DMS 273 (cell line): Measurements from ENCODE around the gene FERMT1.

Source experiments
- DNase-seq: peaks from one replicate; lab custom pipeline; 2025; ENCODE audit not compliant: unreplicated experiment; lab: John Stamatoyannopoulos, UW

Gene FERMT1, protein sequence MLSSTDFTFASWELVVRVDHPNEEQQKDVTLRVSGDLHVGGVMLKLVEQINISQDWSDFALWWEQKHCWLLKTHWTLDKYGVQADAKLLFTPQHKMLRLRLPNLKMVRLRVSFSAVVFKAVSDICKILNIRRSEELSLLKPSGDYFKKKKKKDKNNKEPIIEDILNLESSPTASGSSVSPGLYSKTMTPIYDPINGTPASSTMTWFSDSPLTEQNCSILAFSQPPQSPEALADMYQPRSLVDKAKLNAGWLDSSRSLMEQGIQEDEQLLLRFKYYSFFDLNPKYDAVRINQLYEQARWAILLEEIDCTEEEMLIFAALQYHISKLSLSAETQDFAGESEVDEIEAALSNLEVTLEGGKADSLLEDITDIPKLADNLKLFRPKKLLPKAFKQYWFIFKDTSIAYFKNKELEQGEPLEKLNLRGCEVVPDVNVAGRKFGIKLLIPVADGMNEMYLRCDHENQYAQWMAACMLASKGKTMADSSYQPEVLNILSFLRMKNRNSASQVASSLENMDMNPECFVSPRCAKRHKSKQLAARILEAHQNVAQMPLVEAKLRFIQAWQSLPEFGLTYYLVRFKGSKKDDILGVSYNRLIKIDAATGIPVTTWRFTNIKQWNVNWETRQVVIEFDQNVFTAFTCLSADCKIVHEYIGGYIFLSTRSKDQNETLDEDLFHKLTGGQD

GRCh38 chr20:6122873-6123648, at the start of gene FERMT1:
FERMT1 (minus strand) TSS chr20:6123030; CDS start chr20:6119554, 3,476 bp downstream.
- DNase-seq: peak; percentile 92

DNA sequence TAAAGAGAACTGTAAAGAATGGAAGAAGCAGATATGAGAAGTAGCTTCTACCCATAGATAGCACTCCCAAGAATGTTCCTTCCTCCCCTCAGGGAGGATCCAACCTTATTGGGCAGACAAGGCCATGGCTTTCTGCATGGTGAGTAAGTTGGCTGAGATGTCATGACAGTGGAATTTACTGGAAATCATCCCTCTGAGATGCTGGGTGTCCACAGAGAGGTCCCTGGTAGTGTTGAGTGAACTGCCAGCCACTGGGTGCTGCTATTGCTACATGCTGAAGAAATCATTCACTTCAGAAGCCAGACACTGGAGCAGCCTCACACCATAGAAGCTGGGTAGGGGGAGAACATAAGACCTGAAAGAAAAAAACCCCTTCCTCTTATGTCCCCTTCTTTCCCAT, 46.4 kb upstream of the FERMT1 start:
- DNase-seq: peak; percentile 17

- no peak for DNase-seq
Observed at GRCh38 chr20:6168204-6168603, 45.4 kb upstream of the FERMT1 start.

- no peak for DNase-seq
Observed at GRCh38 chr20:6165346-6165745, 42.5 kb upstream of the FERMT1 start.

DNA sequence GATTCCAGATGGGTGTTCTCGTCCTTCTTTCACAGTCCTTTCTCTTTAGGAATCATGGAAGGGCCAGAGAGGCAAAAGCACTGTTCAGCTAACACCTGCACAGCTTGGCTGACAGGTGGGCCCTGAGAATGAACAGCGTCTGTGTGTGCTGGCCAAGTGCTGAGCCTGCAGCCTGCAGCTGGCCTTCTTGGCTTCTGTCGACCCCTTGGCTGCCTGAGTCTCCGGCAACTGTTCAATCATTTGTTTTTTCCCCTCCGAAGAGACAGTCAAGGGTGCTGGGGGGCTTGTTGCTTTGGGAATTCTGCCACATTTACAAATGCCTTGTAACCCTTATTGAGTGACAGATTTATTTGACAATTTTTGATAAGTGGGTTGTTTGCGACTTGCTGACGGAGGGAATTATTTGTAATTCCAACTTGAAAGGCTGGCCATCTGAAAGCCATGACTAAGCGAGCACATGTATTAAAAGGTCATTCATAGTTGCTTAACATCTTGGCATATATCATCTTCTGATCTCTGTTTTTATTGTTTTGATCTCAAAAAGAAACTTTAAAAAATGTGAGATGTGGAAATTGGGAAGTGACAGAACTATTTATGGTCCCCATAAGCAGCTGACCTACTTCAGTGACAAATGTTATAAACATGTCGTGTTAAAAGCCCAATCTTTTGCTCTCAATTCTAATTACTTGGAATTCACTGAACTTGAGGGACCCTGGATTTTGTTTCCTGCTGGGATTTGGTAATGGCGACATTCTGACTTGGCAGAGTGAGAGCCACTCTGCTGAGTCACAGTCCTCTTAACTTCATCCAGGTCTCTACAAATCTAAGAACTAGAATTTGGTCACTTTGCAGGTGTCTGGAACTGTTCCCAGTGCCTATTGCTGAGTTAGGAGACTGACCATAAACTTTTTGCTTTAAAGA, 41.9 kb upstream of the FERMT1 start:
- DNase-seq: peak; percentile 70

DNA sequence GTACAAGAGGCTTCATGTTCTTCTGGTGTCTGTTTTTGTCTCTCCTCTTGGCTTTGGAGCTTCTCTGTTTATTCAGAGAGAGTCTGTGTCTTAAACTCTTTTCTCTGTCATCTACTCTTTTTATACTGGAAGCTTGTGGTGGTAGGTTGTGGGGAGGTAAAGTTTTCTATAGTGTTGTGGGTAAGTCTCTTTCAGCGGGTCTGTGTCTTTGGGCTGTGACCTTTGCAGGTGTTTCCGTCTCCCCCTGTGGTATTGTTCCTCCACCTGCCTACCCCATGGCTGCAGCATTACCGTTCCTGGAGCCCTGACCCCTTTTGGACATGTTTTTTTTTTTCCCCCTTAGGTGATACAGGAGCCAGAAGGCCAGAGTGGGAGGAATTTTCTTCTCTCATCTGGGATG, 37.9 kb upstream of the FERMT1 start:
- no peak for DNase-seq

GRCh38 chr20:6157345-6157744, 34.5 kb upstream of the FERMT1 start:
- peak; percentile 37 for DNase-seq

GRCh38 chr20:6152777-6153176, 29.9 kb upstream of the FERMT1 start:
- DNase-seq: no peak

DNA sequence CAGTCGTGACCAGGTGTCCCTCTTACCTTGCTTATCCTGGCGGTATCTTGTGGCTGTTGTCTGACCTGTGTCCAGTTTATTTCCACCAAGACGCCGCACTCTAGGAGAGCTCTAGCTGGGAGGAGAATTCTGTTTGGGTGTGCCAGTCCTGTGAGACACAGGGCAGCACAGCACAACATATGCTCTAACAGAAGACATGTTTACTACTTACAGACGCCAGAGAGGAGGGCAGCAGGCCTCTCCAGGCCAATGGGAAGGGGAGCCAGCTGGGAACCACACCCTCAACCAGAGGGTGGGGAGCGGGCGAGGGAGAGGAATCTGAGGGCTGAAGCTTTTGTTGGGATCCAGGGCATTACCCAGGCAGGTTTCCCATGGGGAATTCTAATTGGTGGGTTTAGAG, 25.2 kb upstream of the FERMT1 start:
- no peak for DNase-seq

DNA sequence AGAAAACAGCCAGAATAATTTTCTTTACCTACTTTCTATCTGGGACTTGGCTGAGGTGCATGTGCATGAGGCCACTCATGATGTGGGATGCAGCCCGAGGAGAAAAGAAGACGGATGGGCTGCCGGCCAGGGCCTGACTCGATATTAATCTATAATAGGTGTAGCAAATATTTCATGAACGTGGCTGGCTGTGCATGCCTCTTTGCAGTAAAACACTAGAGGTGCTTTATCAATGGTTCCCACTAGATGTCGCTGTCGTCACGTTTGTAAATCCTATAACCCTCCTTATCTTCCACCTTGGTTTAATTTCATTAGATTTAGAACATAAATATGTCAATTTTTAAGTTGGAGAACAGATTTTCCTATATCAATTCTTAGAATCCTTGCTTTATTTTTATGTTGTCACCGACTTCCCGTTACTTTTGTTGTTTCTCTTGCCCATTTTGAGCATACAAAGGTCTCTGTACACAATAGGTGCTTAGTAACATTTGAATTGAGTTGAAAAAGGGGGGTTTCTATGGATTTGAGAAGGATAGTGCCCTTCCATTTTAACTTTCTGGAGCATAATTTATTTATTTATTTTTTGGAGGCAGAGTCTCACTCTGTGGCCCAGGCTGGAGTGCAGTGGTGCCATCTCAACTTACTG, 19.6 kb upstream of the FERMT1 start:
- peak; percentile 84 for DNase-seq

DNA sequence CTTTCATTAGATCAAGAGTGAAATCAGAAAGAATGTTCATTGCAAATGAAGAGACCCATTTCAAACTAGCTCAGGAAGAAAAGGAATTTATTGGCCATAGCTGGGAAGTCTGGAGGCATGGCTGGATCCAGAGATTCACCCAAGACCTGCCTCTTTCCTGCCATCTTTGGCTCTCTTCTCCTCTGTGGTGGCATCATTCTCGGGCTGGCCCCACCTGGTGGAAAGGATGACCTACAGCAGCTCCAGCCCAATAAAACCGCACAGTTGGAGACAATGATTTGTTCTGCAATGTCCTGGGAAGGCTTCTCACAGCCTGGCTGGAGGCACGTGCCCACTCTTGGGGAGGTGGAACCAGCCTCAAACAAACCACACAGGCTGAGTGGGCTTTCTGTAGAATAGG, 18.1 kb upstream of the FERMT1 start:
- DNase-seq: peak; percentile 61

DNA sequence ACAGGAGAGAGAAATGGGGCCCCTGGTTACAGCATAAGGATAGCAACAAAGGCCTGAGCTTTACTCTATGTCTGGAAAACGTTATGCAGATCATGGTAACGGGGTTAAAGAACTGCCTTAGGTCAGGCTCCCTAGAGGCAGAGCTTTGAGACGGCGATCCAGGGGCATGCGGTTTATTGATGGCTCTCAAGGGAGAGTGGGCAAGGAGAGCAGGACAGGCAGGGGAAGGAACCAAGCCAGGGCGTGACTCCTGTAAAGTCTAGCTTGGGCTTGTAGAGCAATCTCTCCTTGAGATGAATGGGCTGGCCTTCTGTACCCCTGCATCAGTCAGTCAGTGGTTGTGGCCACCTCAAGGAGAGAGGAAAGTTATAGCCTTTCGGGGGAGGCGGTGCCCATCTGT, 12.5 kb upstream of the FERMT1 start:
- DNase-seq: no peak

DNA sequence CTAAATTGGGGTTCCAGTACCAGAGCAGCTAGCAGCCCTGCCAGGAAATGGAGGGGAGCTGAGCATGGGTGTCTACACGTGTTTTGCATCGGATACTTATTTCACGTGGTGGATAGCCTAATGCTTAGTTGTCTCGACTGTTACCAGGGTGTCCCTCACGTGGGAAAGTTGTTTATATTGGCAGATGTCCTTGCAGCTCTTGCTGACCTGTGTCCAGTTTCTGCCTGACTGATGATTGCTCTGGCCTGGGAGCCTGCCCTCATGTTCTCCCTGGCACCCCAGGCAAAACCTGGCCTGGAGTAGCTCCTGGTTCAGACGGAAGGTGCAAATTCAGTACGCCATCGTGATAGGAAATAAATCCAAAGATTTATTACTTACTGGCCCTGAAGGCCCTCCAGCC, 11.8 kb upstream of the FERMT1 start:
- DNase-seq: no peak

- DNase-seq: no peak
Observed at GRCh38 chr20:6130045-6130444, 7.2 kb upstream of the FERMT1 start.

- no peak for DNase-seq
Observed at GRCh38 chr20:6127825-6128224, 5.0 kb upstream of the FERMT1 start.

DNA sequence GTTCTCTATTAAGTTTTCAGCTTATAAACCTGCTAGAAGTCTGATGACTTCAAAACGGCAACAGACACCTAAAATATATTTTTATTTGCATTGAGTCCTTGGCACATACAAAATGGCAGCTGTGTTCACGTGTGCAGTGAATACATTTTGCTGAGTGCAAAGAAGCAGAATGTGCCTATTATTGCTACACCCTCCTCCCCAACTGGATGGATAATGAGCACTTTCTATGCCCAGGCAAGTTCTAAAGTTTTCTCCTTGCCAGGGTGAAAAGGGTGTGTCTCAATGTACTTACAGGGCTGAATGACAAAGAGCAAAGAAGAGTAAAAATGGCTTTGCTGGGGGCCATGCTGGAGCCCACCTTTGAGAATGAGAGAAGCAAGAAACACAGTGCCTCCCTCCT, 4.0 kb upstream of the FERMT1 start:
- no peak for DNase-seq

- no peak for DNase-seq
Observed at GRCh38 chr20:6123649-6124014, 802 bp upstream of the FERMT1 start.

GRCh38 chr20:6122111-6122872, 538 bp downstream of the FERMT1 start:
- DNase-seq: peak; percentile 59

DNA sequence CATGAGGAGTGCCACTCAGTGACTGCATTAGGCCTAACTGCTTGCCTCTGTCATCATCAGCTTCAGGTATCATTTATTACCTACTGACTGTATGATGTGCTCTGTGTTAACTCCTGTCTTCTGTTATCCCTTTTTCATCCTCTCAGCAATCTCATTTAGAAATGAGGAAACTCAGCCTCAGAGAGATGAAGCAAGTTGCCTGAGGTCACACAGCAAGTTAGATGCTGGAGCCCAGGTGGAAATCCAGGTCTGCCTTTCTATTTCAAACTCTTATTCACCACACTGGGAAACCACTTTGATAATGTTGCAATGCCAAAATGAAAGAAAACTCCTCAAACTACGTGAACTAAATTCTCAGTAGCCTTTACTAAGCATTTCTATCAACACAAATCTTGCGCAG, 1.3 kb downstream of the FERMT1 start:
- no peak for DNase-seq
